Endothelial cell (in vitro differentiated cells): ENCODE measurements around the gene TNRC6A. TPM values are rescaled to one million over a fixed set of nuclear protein-coding genes. Genes with fewer than 3 reads are reported as not detected.

Experiments
- DNase-seq: peaks from one replicate; pipeline ENCODE4 v3.0.0; 2021; ENCODE audit warnings: low spot score
- H3K27ac Mint-ChIP-seq: one replicate; pipeline ENCODE4 v1.8.0; 2021; ENCODE audit warnings: mixed read lengths, inconsistent platforms; ENCODE audit not compliant: unreplicated experiment
- H3K27me3 Mint-ChIP-seq: one replicate; pipeline ENCODE4 v1.8.0; 2021; ENCODE audit warnings: mild to moderate bottlenecking, moderate library complexity, mixed read lengths, inconsistent platforms; ENCODE audit not compliant: unreplicated experiment
- H3K36me3 Mint-ChIP-seq: one replicate; pipeline ENCODE4 v1.8.0; 2021; ENCODE audit warnings: mild to moderate bottlenecking, low read depth, mixed read lengths, inconsistent platforms; ENCODE audit not compliant: unreplicated experiment
- H3K4me1 Mint-ChIP-seq: one replicate; pipeline ENCODE4 v1.8.0; 2021; ENCODE audit warnings: mild to moderate bottlenecking, mixed read lengths, inconsistent platforms; ENCODE audit not compliant: unreplicated experiment
- H3K4me3 Mint-ChIP-seq: one replicate; pipeline ENCODE4 v1.8.0; 2021; ENCODE audit warnings: mild to moderate bottlenecking, mixed read lengths, inconsistent platforms; ENCODE audit not compliant: unreplicated experiment
- H3K9me3 Mint-ChIP-seq: one replicate; pipeline ENCODE4 v1.8.0; 2021; ENCODE audit warnings: mixed read lengths, inconsistent platforms; ENCODE audit not compliant: unreplicated experiment
- total RNA-seq: library from RNA; stranded (reverse); fragmentation: NEBNext Ultra II Directional; extraction: Animal tissue kit (Norgen Biotek cat#: 25700); gene quantifications from one replicate; pipeline ENCODE4 v1.2.1, GENCODE V29; 2021; ENCODE audit not compliant: unreplicated experiment
- TF ChIP-seq, protein P1 (sequence below): fragments of 200-600 bp; sonication (generic); IDR thresholded peaks from one replicate; pipeline ENCODE4 v1.5.0; 2021; ENCODE audit warnings: antibody characterized with exemption; ENCODE audit not compliant: unreplicated experiment

Gene TNRC6A
- total RNA-seq, 1 donor from 2014 or later, result 60.5 TPM

DNA sequence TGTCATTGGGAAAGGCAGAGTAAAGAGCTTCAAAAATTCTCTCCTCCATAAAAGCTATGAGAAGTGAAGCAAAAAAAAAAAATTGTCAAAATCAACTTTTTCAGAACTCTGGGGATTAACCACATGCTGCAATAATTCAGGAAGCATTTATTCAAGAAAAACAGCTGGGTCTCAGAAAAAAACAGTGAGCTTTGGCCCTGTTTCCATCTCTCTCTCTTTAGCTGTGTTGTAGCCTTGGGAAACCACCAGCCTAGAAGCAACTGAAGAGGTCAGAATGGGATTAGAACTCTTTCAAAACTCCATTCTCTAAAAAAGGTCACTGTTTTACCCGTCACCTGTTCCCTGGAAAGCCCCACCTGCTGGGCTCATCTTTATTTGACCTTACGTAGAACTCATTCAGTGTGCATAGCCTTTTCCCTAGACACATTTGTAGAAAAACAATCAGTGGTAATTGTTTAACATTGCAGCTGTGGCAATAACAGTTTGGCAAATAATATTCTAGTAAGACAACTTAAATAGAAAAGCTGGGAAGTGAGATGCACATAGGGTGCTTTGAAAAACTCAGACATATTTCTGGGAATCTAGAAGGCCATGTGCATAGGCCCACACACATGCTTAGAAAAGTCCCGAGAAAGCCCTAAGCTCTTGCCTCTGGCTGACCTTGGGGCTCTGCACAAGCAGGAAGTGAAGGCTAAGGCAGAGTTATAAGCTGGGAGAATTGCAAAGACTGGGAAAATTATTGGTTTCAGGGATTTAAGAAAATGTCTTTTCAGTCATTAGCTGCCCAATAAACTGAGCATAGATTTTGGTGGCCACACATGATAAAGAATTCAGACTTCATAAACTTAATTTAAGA is 134.4 kb downstream of the TNRC6A start:
- Mint-ChIP-seq H3K27me3 (no peaks in the 10 kb centered on the region), H3K4me3 (no peak overlapping the region), H3K36me3 (no peaks in the 10 kb centered on the region), H3K4me1 (no peaks in the 10 kb centered on the region), H3K27ac (no peak overlapping the region), H3K9me3 (no peaks in the 10 kb centered on the region)
- TF ChIP-seq, protein P1, sequence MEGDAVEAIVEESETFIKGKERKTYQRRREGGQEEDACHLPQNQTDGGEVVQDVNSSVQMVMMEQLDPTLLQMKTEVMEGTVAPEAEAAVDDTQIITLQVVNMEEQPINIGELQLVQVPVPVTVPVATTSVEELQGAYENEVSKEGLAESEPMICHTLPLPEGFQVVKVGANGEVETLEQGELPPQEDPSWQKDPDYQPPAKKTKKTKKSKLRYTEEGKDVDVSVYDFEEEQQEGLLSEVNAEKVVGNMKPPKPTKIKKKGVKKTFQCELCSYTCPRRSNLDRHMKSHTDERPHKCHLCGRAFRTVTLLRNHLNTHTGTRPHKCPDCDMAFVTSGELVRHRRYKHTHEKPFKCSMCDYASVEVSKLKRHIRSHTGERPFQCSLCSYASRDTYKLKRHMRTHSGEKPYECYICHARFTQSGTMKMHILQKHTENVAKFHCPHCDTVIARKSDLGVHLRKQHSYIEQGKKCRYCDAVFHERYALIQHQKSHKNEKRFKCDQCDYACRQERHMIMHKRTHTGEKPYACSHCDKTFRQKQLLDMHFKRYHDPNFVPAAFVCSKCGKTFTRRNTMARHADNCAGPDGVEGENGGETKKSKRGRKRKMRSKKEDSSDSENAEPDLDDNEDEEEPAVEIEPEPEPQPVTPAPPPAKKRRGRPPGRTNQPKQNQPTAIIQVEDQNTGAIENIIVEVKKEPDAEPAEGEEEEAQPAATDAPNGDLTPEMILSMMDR, result no peak
- DNase-seq, result no peak

DNA sequence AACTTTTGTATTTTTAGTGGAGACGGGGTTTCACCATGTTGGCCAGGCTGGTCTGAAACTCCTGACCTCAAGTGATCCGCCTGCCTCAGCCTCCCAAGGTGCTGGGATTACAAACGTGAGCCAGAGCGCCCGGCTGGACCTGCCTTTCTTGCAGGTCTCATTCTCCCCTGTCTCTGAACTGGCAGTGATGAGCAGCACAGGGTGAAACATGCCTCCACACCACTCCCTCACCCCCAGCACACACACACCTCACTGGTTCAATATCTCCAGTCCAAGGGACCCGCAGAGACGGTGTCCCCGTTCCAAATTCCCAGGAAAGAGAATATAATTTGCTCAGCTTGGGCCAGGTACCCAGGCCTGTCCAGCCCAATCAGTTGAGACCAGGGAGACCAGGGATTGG is 139.6 kb downstream of the TNRC6A start:
- no peak for DNase-seq
- no peaks in the 10 kb centered on the region for H3K9me3 Mint-ChIP-seq
- H3K27me3 Mint-ChIP-seq, result no peaks in the 10 kb centered on the region
- H3K4me1 Mint-ChIP-seq, result no peaks in the 10 kb centered on the region
- H3K36me3 Mint-ChIP-seq, result no peaks in the 10 kb centered on the region
- TF ChIP-seq, protein P1, result no peak
- no peak overlapping the region for H3K27ac Mint-ChIP-seq
- no peak overlapping the region for H3K4me3 Mint-ChIP-seq

- H3K9me3 Mint-ChIP-seq, result no peaks in the 10 kb centered on the region
- no peaks in the 10 kb centered on the region for H3K4me1 Mint-ChIP-seq
- no peak for DNase-seq
- H3K4me3 Mint-ChIP-seq, result no peak overlapping the region
- no peaks in the 10 kb centered on the region for H3K27me3 Mint-ChIP-seq
- no peaks in the 10 kb centered on the region for H3K36me3 Mint-ChIP-seq
- TF ChIP-seq, protein P1, result no peak
- no peak overlapping the region for H3K27ac Mint-ChIP-seq
These were observed 142.4 kb downstream of the TNRC6A start for GRCh38 chr16:24871891-24872290.

GRCh38 chr16:24873028-24873427 is 143.6 kb downstream of the TNRC6A start:
- Mint-ChIP-seq H3K27ac (no peak overlapping the region), H3K27me3 (no peaks in the 10 kb centered on the region), H3K36me3 (no peaks in the 10 kb centered on the region), H3K9me3 (no peaks in the 10 kb centered on the region), H3K4me3 (no peak overlapping the region), H3K4me1 (no peaks in the 10 kb centered on the region)
- no peak for DNase-seq
- TF ChIP-seq, protein P1, result no peak

- no peaks in the 10 kb centered on the region for H3K27me3 Mint-ChIP-seq
- H3K4me3 Mint-ChIP-seq, result no peak overlapping the region
- no peaks in the 10 kb centered on the region for H3K9me3 Mint-ChIP-seq
- no peaks in the 10 kb centered on the region for H3K4me1 Mint-ChIP-seq
- no peak for DNase-seq
- H3K36me3 Mint-ChIP-seq, result no peaks in the 10 kb centered on the region
- no peak overlapping the region for H3K27ac Mint-ChIP-seq
- TF ChIP-seq, protein P1, result no peak
These were observed 146.0 kb downstream of the TNRC6A start for GRCh38 chr16:24875466-24875865.

Other genes starting within 250 kb of the TNRC6A start
- 67.9 TPM for gene RBBP6, start 190.1 kb upstream of the TNRC6A start, total RNA-seq
- not detected for gene SLC5A11, start 116.3 kb downstream of the TNRC6A start, total RNA-seq